SU-DHL-6 (cell line): ENCODE measurements around the gene ST3GAL4.

Experiments used
- H2AFZ ChIP-seq: fragments of 200-600 bp; sonication (generic); 2 replicates; pipeline ENCODE4 v1.6.1; 2014; ENCODE audit warnings: low read depth, mild to moderate bottlenecking, moderate library complexity, mixed read lengths, antibody characterized with exemption, low read length; ENCODE audit not compliant: severe bottlenecking
- H3F3A ChIP-seq: fragments of 200-600 bp; shearing (Covaris generic); 2 replicates; pipeline ENCODE4 v1.6.0; 2016; ENCODE audit warnings: antibody characterized with exemption, mild to moderate bottlenecking; ENCODE audit not compliant: insufficient read depth
- H3K27ac ChIP-seq: fragments of 200-600 bp; sonication (generic); 2 replicates; pipeline ENCODE4 v1.5.1; 2016; ENCODE audit warnings: low read depth, mild to moderate bottlenecking, low read length, moderate library complexity, mixed read lengths
- H3K27me3 ChIP-seq: fragments of 200-600 bp; sonication (generic), shearing (Covaris generic); 2 replicates; pipeline ENCODE4 v1.6.0; 2014; ENCODE audit warnings: mild to moderate bottlenecking, low read length
- H3K36me3 ChIP-seq: fragments of 200-600 bp; sonication (generic); 2 replicates; pipeline ENCODE4 v1.6.1; 2014; ENCODE audit warnings: mild to moderate bottlenecking, low read length, mixed read lengths
- H3K4me2 ChIP-seq: fragments of 300-600, 200-600 bp; shearing (Covaris generic), sonication (generic); 2 replicates; pipeline ENCODE4 v1.6.0; 2014; ENCODE audit warnings: low read length, low read depth, mild to moderate bottlenecking; ENCODE audit not compliant: poor library complexity, severe bottlenecking
- H3K4me3 ChIP-seq: fragments of 200-600 bp; sonication (generic); 2 replicates; pipeline ENCODE4 v1.5.1; 2014; ENCODE audit warnings: antibody characterized with exemption, low read length, mild to moderate bottlenecking, mixed read lengths; ENCODE audit not compliant: insufficient read depth, poor library complexity, severe bottlenecking
- H3K79me2 ChIP-seq: fragments of 200-600 bp; sonication (generic); 2 replicates; pipeline ENCODE4 v1.6.1; 2014; ENCODE audit warnings: mild to moderate bottlenecking, low read length, moderate library complexity; ENCODE audit not compliant: insufficient read depth
- H3K9ac ChIP-seq: fragments of 200-600 bp; sonication (generic); 2 replicates; pipeline ENCODE4 v1.7.0; 2014; ENCODE audit warnings: mild to moderate bottlenecking, low read length
- H3K9me2 ChIP-seq: fragments of 200-600 bp; sonication (generic); replicated peaks from 2 replicates; pipeline ENCODE4 v1.6.1; 2014; ENCODE audit warnings: low read length; ENCODE audit not compliant: insufficient read depth
- H3K9me3 ChIP-seq: fragments of 200-600 bp; sonication (generic); 2 replicates; pipeline ENCODE4 v1.6.1; 2014; ENCODE audit warnings: low read length, mixed read lengths; ENCODE audit not compliant: insufficient read depth
- H4K20me1 ChIP-seq: fragments of 200-600 bp; sonication (generic); 2 replicates; pipeline ENCODE4 v1.6.1; 2014; ENCODE audit warnings: low read depth, mild to moderate bottlenecking, antibody characterized with exemption, low read length, moderate library complexity, mixed read lengths
- CTCF ChIP-seq: fragments of 200-600 bp; sonication (generic); IDR thresholded peaks from one replicate; pipeline ENCODE4 v1.5.1; 2017; ENCODE audit warnings: antibody characterized with exemption, mild to moderate bottlenecking, low read length, moderate library complexity; ENCODE audit not compliant: insufficient read depth, poor library complexity, severe bottlenecking
- EZH2phosphoT487 ChIP-seq: fragments of 200-600 bp; sonication (generic), shearing (Covaris generic); conservative IDR thresholded peaks from 2 replicates; pipeline ENCODE4 v1.6.1; 2018; ENCODE audit warnings: mild to moderate bottlenecking, antibody characterized with exemption, low read length, moderate library complexity, mixed read lengths

The ST3GAL4 gene

GRCh38 chr11:126440792-126441514 is 85.5 kb downstream of the ST3GAL4 start:
- Histone ChIP-seq H2AFZ (no peak overlapping the region), H3K9me2 (no peaks in the 10 kb centered on the region), H4K20me1 (no peaks in the 10 kb centered on the region), H3K27ac (no peak overlapping the region), H3K36me3 (no peaks in the 10 kb centered on the region), H3K9me3 (no peaks in the 10 kb centered on the region), H3K9ac (no peak overlapping the region), H3K79me2 (no peaks in the 10 kb centered on the region), H3K4me2 (no peak overlapping the region), H3F3A (no peaks in the 10 kb centered on the region), H3K27me3 (no peaks in the 10 kb centered on the region), H3K4me3 (no peak overlapping the region)
- TF ChIP-seq CTCF (peak; percentile 29), EZH2phosphoT487 (no peak)

- Histone ChIP-seq H3K27ac (no peak overlapping the region), H2AFZ (no peak overlapping the region), H3F3A (no peaks in the 10 kb centered on the region), H3K4me3 (no peak overlapping the region), H3K9me3 (no peaks in the 10 kb centered on the region), H4K20me1 (no peaks in the 10 kb centered on the region), H3K79me2 (no peaks in the 10 kb centered on the region), H3K9ac (no peak overlapping the region), H3K27me3 (no peaks in the 10 kb centered on the region), H3K9me2 (no peaks in the 10 kb centered on the region), H3K4me2 (no peak overlapping the region), H3K36me3 (no peaks in the 10 kb centered on the region)
- no peak for TF ChIP-seq CTCF
Observed at GRCh38 chr11:126443120-126443519, 87.6 kb downstream of the ST3GAL4 start.

GRCh38 chr11:126444072-126444471 is 88.6 kb downstream of the ST3GAL4 start:
- H3K9me2 ChIP-seq, result no peaks in the 10 kb centered on the region
- H3F3A ChIP-seq, result no peaks in the 10 kb centered on the region

More at GRCh38 chr11:126444072-126444471, 88.6 kb downstream of the ST3GAL4 start:
- Histone ChIP-seq H3K4me3 (no peak overlapping the region), H3K9ac (no peak overlapping the region), H3K9me3 (no peaks in the 10 kb centered on the region), H4K20me1 (no peaks in the 10 kb centered on the region), H3K79me2 (no peaks in the 10 kb centered on the region), H3K36me3 (no peaks in the 10 kb centered on the region), H2AFZ (no peak overlapping the region), H3K27ac (no peak overlapping the region), H3K27me3 (no peaks in the 10 kb centered on the region), H3K4me2 (no peak overlapping the region)
- TF ChIP-seq EZH2phosphoT487 (no peak), CTCF (no peak)
